ENCODE measurements around the gene PIWIL4.

PIWIL4 gene

GRCh38 chr11:94655956-94656355 lies 88.8 kb downstream of the PIWIL4 start:
- in situ Hi-C loops (cut with MboI; ENCODE audit: low sequenced_read_pairs, unreplicated experiment) = no loop called here
- no peak for DNase-seq (ENCODE audit: low spot score)
- no peak for TF ChIP-seq CTCF (IDR thresholded peaks at IDR 0.05; ENCODE audit: borderline replicate concordance, control extremely low read depth, extremely low read depth, insufficient read depth, missing control alignments)

- in situ Hi-C loops (cut with MboI; ENCODE audit: low sequenced_read_pairs, unreplicated experiment) = no loop called here
- TF ChIP-seq CTCF (IDR thresholded peaks at IDR 0.05; ENCODE audit: borderline replicate concordance, control extremely low read depth, extremely low read depth, insufficient read depth, missing control alignments) = no peak
- no peak for DNase-seq (ENCODE audit: low spot score)
These were observed 89.8 kb downstream of the PIWIL4 start for GRCh38 chr11:94656968-94657367.

GRCh38 chr11:94657629-94658028 lies 90.5 kb downstream of the PIWIL4 start:
- no peak for DNase-seq (ENCODE audit: low spot score)
- in situ Hi-C loops (cut with MboI; ENCODE audit: low sequenced_read_pairs, unreplicated experiment) = no loop called here
- TF ChIP-seq CTCF (IDR thresholded peaks at IDR 0.05; ENCODE audit: borderline replicate concordance, control extremely low read depth, extremely low read depth, insufficient read depth, missing control alignments) = no peak

- DNase-seq (ENCODE audit: low spot score) = no peak
- in situ Hi-C loops (cut with MboI; ENCODE audit: low sequenced_read_pairs, unreplicated experiment) = no loop called here
- no peak for TF ChIP-seq CTCF (IDR thresholded peaks at IDR 0.05; ENCODE audit: borderline replicate concordance, control extremely low read depth, extremely low read depth, insufficient read depth, missing control alignments)
These were observed 91.2 kb downstream of the PIWIL4 start for GRCh38 chr11:94658386-94658785.

- in situ Hi-C loops (cut with MboI; ENCODE audit: low sequenced_read_pairs, unreplicated experiment) = no loop called here
- TF ChIP-seq CTCF (IDR thresholded peaks at IDR 0.05; ENCODE audit: borderline replicate concordance, control extremely low read depth, extremely low read depth, insufficient read depth, missing control alignments) = no peak
- DNase-seq (ENCODE audit: low spot score) = no peak
These were observed 91.7 kb downstream of the PIWIL4 start for GRCh38 chr11:94658888-94659287.

GRCh38 chr11:94661444-94661843 lies 94.3 kb downstream of the PIWIL4 start:
- TF ChIP-seq CTCF (IDR thresholded peaks at IDR 0.05; ENCODE audit: borderline replicate concordance, control extremely low read depth, extremely low read depth, insufficient read depth, missing control alignments) = no peak
- DNase-seq (ENCODE audit: low spot score) = no peak
- in situ Hi-C loops (cut with MboI; ENCODE audit: low sequenced_read_pairs, unreplicated experiment) = no loop called here

Measured in GM13976 (cell line).